HepG2 (cell line): ENCODE measurements around the gene PKP4. TPM values are rescaled to one million over a fixed set of nuclear protein-coding genes. Genes with fewer than 3 reads are reported as not detected.

Experiments
- ATAC-seq: fragments of 200-7000 bp; cut with Tn5 transposase; 3 replicates; pipeline ENCODE4 v1.9.1; 2020; ENCODE audit warnings: mild to moderate bottlenecking, moderate library complexity
- BruUV-seq: library from RNA; stranded (reverse); fragments of 400-500 nt; replicated peaks from 2 replicates; lab custom pipeline; 2021; lab: Mats Ljungman, UMichigan
- CTCF ChIA-PET: fragments of 300-600 bp; formaldehyde crosslinking; extraction: SDS; loops from one replicate; lab custom pipeline; 2021; ENCODE audit warnings: low total read pairs, inconsistent platforms, low intra/inter-chr PET ratio; lab: Yijun Ruan, JAX
- POLR2A ChIA-PET: fragments of 350-600 bp; sonication (Branson Sonifier 250); formaldehyde crosslinking; loops from one replicate; lab custom pipeline; 2020; ENCODE audit warnings: antibody characterized with exemption, inconsistent platforms; lab: Yijun Ruan, JAX
- DNase-seq: peaks from one replicate; pipeline ENCODE4 v3.0.0-alpha.2; 2015; ENCODE audit warnings: low spot score
- FAIRE-seq: peaks from 3 replicates; lab custom pipeline; 2011; peaks lifted over from hg19 to GRCh38; lab: Jason Lieb, UNC
- H2AFZ ChIP-seq: one replicate; pipeline ENCODE4 v1.6.1; 2011; ENCODE audit warnings: low read length, inconsistent platforms
- H3K27ac ChIP-seq: fragments of 300-600 bp; 3 replicates; pipeline ENCODE4 v1.8.0; 2011; ENCODE audit warnings: mixed run types, mild to moderate bottlenecking, mixed read lengths, low read length, inconsistent platforms; ENCODE audit not compliant: insufficient read depth; ENCODE audit errors: extremely low read length
- H3K27me3 ChIP-seq, 2 experiments: fragments of 200-600 bp in 1 of 2; 2 replicates in 1 of 2; 3 replicates in 1 of 2; pipeline versions ENCODE4 v1.6.0 to v1.8.0; 2011; ENCODE audit warnings: low read length in 2 of 2, mild to moderate bottlenecking in 2 of 2, moderate library complexity in 2 of 2, inconsistent platforms in 1 of 2; ENCODE audit not compliant: insufficient read depth in 2 of 2, control insufficient read depth in 1 of 2
- H3K36me3 ChIP-seq, 2 experiments: fragments of 200-600 bp in 1 of 2; replicated peaks in 1 of 2; 2 replicates in 1 of 2; 3 replicates in 1 of 2; pipeline versions ENCODE4 v1.5.1 to v1.8.0; 2011; ENCODE audit warnings: low read length in 2 of 2, inconsistent platforms in 1 of 2; ENCODE audit not compliant: insufficient read depth in 2 of 2, control insufficient read depth in 1 of 2
- H3K4me1 ChIP-seq: 2 replicates; pipeline ENCODE4 v1.5.1; 2012; ENCODE audit warnings: low read length, inconsistent platforms; ENCODE audit not compliant: insufficient read depth
- H3K4me2 ChIP-seq: 2 replicates; pipeline ENCODE4 v1.6.0; 2011; ENCODE audit warnings: low read depth, low read length, inconsistent platforms
- H3K4me3 ChIP-seq, 3 experiments: fragments of 200-600 bp in 1 of 3; sonication (generic), shearing (Covaris generic) in 1 of 3; replicated peaks in 1 of 3; 2 replicates each; pipeline ENCODE4 v1.5.1; 2011 to 2016; ENCODE audit warnings: low read length in 3 of 3, inconsistent platforms in 2 of 3, low read depth in 2 of 3, mild to moderate bottlenecking in 2 of 3, control low read depth in 1 of 3, mixed read lengths in 1 of 3; ENCODE audit not compliant: insufficient read depth in 1 of 3
- H3K79me2 ChIP-seq: one replicate; pipeline ENCODE4 v1.6.1; 2011; ENCODE audit warnings: low read length, inconsistent platforms; ENCODE audit not compliant: insufficient read depth
- H3K9ac ChIP-seq: 2 replicates; pipeline ENCODE4 v1.6.0; 2011; ENCODE audit warnings: mild to moderate bottlenecking, low read depth, low read length, inconsistent platforms; ENCODE audit not compliant: insufficient read depth
- H3K9me3 ChIP-seq: 2 replicates; pipeline ENCODE4 v1.5.1; 2012; ENCODE audit warnings: mild to moderate bottlenecking, low read length
- H4K20me1 ChIP-seq: 2 replicates; pipeline ENCODE4 v1.6.0; 2011; ENCODE audit warnings: inconsistent platforms, mild to moderate bottlenecking, low read length, moderate library complexity; ENCODE audit not compliant: insufficient read depth
- ASH2L ChIP-seq: fragments of 300-600, 200-600 bp; sonication (generic); IDR thresholded peaks from 2 replicates; pipeline ENCODE4 v1.7.0; 2017; ENCODE audit warnings: low read depth, mild to moderate bottlenecking, moderate library complexity, mixed read lengths, low read length; ENCODE audit not compliant: insufficient read length
- FOSL2 ChIP-seq: sonication (generic); formaldehyde crosslinking; IDR thresholded peaks from 2 replicates; pipeline ENCODE4 v1.4.0; 2020; ENCODE audit warnings: missing genetic modification reagents
- MEF2D ChIP-seq: sonication (generic); formaldehyde crosslinking; IDR thresholded peaks from 2 replicates; pipeline ENCODE4 v1.5.1; 2020; ENCODE audit warnings: mild to moderate bottlenecking, missing genetic modification reagents
- MYNN ChIP-seq: sonication (generic); formaldehyde crosslinking; IDR thresholded peaks from 2 replicates; pipeline ENCODE4 v1.4.0; 2020; ENCODE audit warnings: mild to moderate bottlenecking, low read depth, missing genetic modification reagents
- NCOR1 ChIP-seq: fragments of 200-600 bp; sonication (generic); IDR thresholded peaks from 2 replicates; pipeline ENCODE4 v1.7.0; 2017; ENCODE audit warnings: antibody characterized with exemption, low read length, borderline replicate concordance
- NFIC ChIP-seq: IDR thresholded peaks from 2 replicates; pipeline ENCODE4 v1.6.1; 2012; ENCODE audit warnings: mild to moderate bottlenecking, low read length, inconsistent platforms
- NR3C1 ChIP-seq: sonication (generic); formaldehyde crosslinking; IDR thresholded peaks from 2 replicates; pipeline ENCODE4 v1.4.0; 2020; ENCODE audit warnings: missing genetic modification reagents
- RBM22 ChIP-seq: fragments of 200-400 bp; formaldehyde crosslinking; optimal IDR thresholded peaks from 2 replicates; pipeline ENCODE3; 2017; ENCODE audit warnings: mild to moderate bottlenecking, low read length, moderate library complexity
- SP1 ChIP-seq, 2 experiments: fragments of 450-650 bp in 1 of 2; sonication (generic) in 1 of 2; formaldehyde crosslinking in 1 of 2; IDR thresholded peaks; 2 replicates each; pipeline versions ENCODE4 v1.4.0 to v1.6.1; 2016 to 2020; ENCODE audit warnings: missing genetic modification reagents in 1 of 2
- YEATS4 ChIP-seq: sonication (generic); formaldehyde crosslinking; IDR thresholded peaks from 2 replicates; pipeline ENCODE4 v1.4.0; 2020; ENCODE audit warnings: missing genetic modification reagents, borderline replicate concordance
- ZNF350 ChIP-seq: sonication (generic); formaldehyde crosslinking; IDR thresholded peaks from 2 replicates; pipeline ENCODE4 v1.4.0; 2020; ENCODE audit warnings: mild to moderate bottlenecking, low read depth, missing genetic modification reagents, borderline replicate concordance
- ZNF431 ChIP-seq: sonication (generic); formaldehyde crosslinking; IDR thresholded peaks from 2 replicates; pipeline ENCODE4 v1.9.0; 2022; ENCODE audit warnings: missing genetic modification reagents, low read depth, mild to moderate bottlenecking, borderline replicate concordance
- ZNF510 ChIP-seq: sonication (generic); formaldehyde crosslinking; IDR thresholded peaks from 2 replicates; pipeline ENCODE4 v1.4.0; 2020; ENCODE audit warnings: low read depth, mild to moderate bottlenecking, missing genetic modification reagents
- ZNF644 ChIP-seq: IDR thresholded peaks from 2 replicates; pipeline ENCODE4 v1.6.1; 2016; ENCODE audit warnings: low read depth
- WGBS: methylation state at CpG from one replicate; pipeline ENCODE4 v1.1.6; 2017; ENCODE audit warnings: low lambda C conversion rate; 5-methylcytosine and 5-hydroxymethylcytosine counted together
- in situ Hi-C: cut with HindIII; loops from 2 replicates; pipeline ENCODE4 v1.10.0; 2017; ENCODE audit warnings: low pct_unique_long_range_greater_than_20kb; ENCODE audit not compliant: extremely low pct_ligation_motif_present
- intact Hi-C: fragments of 100-400 bp; cut with micrococcal nuclease; formaldehyde crosslinking; loops from one replicate; pipeline ENCODE4 v1.10.0; 2022; ENCODE audit not compliant: unreplicated experiment
- polyA plus RNA-seq, 8 experiments: library from polyadenylated mRNA; depleted of rRNA in 3 of 8; stranded (reverse) in 7 of 8; unstranded in 1 of 8; fragments of >200 nt; fragmentation: Illumina TruSeq in 4 of 8; extraction: Trizol in 4 of 8; gene quantifications; 2 replicates each; pipeline versions ENCODE4 v1.2.1 to v1.2.3, GENCODE V29; 2011 to 2016; ENCODE audit warnings: low read depth in 4 of 8, missing spikeins in 1 of 8, mixed read lengths in 1 of 8; ENCODE audit not compliant: insufficient read depth in 1 of 8
- total RNA-seq, 5 experiments: library from RNA; depleted of rRNA; stranded (reverse); fragments of >200 nt; fragmentation: Illumina TruSeq; extraction: Trizol; gene quantifications; 2 replicates each; pipeline ENCODE4 v1.2.3, GENCODE V29; 2016; ENCODE audit warnings: low read depth in 1 of 5
- TF ChIP-seq, protein P1 (sequence below): sonication (generic); formaldehyde crosslinking; IDR thresholded peaks from 2 replicates; pipeline ENCODE4 v1.4.0; 2020; ENCODE audit warnings: mild to moderate bottlenecking, missing genetic modification reagents
- TF ChIP-seq, protein P2 (sequence below): sonication (generic); formaldehyde crosslinking; conservative IDR thresholded peaks from 2 replicates; pipeline ENCODE4 v1.8.0; 2022; ENCODE audit warnings: mild to moderate bottlenecking, moderate library complexity, missing genetic modification reagents
- TF ChIP-seq, protein P3 (sequence below): sonication (generic); formaldehyde crosslinking; IDR thresholded peaks from 2 replicates; pipeline ENCODE4 v1.8.0; 2022; ENCODE audit warnings: missing genetic modification reagents, low read depth, mild to moderate bottlenecking, borderline replicate concordance

The PKP4 gene
- total and polyA plus RNA-seq, 2 of the 13 experiments (the other 11 are each of a cell fraction or from before 2014, with no cell fraction given) = 80.9 to 90.5 TPM

DNA sequence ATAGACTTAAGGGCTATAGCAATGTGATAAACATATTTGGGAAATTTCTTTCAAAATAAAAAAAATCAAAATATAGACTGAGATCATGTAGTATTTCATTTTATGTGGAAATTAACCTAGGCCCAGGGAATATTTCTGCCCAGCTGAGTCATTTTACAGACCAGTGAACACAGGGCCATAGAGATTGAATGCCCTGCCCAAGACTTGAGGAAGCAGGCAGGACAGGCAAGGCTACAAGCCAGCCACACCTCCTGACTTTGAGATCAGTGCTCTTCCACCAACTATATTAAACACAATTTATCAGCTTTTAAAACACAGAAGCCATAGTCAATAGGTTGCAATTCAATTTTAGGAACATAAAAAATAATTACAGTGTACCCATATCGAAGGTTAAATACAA is 13.1 kb upstream of the PKP4 start:
- no TSS peak for BruUV-seq
- Histone ChIP-seq H3K36me3 (no peaks in the 10 kb centered on the region), H3K4me1 (no peaks in the 10 kb centered on the region), H3K27me3 (no peaks in the 10 kb centered on the region; a peak in 1 of 5 replicates), H2AFZ (no peak overlapping the region), H3K4me2 (no peak overlapping the region), H3K9ac (no peak overlapping the region), H3K27ac (no peak overlapping the region), H3K9me3 (no peaks in the 10 kb centered on the region), H4K20me1 (no peaks in the 10 kb centered on the region), H3K4me3 (no peak overlapping the region), H3K79me2 (no peaks in the 10 kb centered on the region)
- in situ Hi-C loops = no loop called here
- FAIRE-seq = no peak
- no peak for ATAC-seq
- CTCF ChIA-PET = no interaction called here
- WGBS = 10% methylated on average over 1 of the region's 1 CpG
- intact Hi-C loops = no loop called here
- POLR2A ChIA-PET = no interaction called here
- DNase-seq = no peak
- TF ChIP-seq MYNN (CRISPR knock-in tag) = no peak
- TF ChIP-seq FOSL2 (CRISPR knock-in tag) = no peak
- TF ChIP-seq ZNF644 = no peak
- no peak for TF ChIP-seq SP1 (IDR thresholded peaks at IDR 0.05)
- TF ChIP-seq SP1 (CRISPR knock-in tag; IDR thresholded peaks at IDR 0.05) = no peak
- TF ChIP-seq, protein P1, sequence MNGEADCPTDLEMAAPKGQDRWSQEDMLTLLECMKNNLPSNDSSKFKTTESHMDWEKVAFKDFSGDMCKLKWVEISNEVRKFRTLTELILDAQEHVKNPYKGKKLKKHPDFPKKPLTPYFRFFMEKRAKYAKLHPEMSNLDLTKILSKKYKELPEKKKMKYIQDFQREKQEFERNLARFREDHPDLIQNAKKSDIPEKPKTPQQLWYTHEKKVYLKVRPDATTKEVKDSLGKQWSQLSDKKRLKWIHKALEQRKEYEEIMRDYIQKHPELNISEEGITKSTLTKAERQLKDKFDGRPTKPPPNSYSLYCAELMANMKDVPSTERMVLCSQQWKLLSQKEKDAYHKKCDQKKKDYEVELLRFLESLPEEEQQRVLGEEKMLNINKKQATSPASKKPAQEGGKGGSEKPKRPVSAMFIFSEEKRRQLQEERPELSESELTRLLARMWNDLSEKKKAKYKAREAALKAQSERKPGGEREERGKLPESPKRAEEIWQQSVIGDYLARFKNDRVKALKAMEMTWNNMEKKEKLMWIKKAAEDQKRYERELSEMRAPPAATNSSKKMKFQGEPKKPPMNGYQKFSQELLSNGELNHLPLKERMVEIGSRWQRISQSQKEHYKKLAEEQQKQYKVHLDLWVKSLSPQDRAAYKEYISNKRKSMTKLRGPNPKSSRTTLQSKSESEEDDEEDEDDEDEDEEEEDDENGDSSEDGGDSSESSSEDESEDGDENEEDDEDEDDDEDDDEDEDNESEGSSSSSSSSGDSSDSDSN (CRISPR knock-in tag) = no peak
- TF ChIP-seq ZNF431 (CRISPR knock-in tag) = no peak
- no peak for TF ChIP-seq ZNF350
- no peak for TF ChIP-seq NCOR1
- TF ChIP-seq ASH2L = no peak
- no peak for TF ChIP-seq NFIC
- no peak for TF ChIP-seq RBM22
- TF ChIP-seq NR3C1 (CRISPR knock-in tag) = no peak
- TF ChIP-seq ZNF510 (CRISPR knock-in tag) = no peak
- TF ChIP-seq YEATS4 = no peak
- TF ChIP-seq, protein P2, sequence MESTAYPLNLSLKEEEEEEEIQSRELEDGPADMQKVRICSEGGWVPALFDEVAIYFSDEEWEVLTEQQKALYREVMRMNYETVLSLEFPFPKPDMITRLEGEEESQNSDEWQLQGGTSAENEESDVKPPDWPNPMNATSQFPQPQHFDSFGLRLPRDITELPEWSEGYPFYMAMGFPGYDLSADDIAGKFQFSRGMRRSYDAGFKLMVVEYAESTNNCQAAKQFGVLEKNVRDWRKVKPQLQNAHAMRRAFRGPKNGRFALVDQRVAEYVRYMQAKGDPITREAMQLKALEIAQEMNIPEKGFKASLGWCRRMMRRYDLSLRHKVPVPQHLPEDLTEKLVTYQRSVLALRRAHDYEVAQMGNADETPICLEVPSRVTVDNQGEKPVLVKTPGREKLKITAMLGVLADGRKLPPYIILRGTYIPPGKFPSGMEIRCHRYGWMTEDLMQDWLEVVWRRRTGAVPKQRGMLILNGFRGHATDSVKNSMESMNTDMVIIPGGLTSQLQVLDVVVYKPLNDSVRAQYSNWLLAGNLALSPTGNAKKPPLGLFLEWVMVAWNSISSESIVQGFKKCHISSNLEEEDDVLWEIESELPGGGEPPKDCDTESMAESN (CRISPR knock-in tag) = no peak
- TF ChIP-seq, protein P3, sequence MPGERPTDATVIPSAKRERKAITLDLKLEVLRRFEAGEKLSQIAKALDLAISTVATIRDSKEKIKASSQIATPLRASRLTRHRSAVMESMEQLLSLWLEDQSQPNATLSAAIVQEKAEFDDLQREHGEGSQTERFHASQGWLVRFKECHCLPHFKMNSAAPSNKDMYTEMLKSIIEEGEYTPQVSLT (CRISPR knock-in tag) = no peak
- TF ChIP-seq MEF2D = no peak
